Stimulated activated CD4-positive, alpha-beta T cell treated with anti-CD3 and anti-CD28 coated beads, Interleukin-2, amount 100 ng/mL, for 24 hours (primary cell): Measurements from ENCODE around the gene MUC21.
"Not testable (repeated sequence)": the region's sequence is repeated elsewhere in the genome, so short reads cannot be mapped to it uniquely, and the experiment has no call there.

ENCODE experiments used
- DNase-seq, 2 donors: peaks; one replicate each; pipeline ENCODE4 v3.0.0-alpha.2; 2020

The MUC21 gene

DNA sequence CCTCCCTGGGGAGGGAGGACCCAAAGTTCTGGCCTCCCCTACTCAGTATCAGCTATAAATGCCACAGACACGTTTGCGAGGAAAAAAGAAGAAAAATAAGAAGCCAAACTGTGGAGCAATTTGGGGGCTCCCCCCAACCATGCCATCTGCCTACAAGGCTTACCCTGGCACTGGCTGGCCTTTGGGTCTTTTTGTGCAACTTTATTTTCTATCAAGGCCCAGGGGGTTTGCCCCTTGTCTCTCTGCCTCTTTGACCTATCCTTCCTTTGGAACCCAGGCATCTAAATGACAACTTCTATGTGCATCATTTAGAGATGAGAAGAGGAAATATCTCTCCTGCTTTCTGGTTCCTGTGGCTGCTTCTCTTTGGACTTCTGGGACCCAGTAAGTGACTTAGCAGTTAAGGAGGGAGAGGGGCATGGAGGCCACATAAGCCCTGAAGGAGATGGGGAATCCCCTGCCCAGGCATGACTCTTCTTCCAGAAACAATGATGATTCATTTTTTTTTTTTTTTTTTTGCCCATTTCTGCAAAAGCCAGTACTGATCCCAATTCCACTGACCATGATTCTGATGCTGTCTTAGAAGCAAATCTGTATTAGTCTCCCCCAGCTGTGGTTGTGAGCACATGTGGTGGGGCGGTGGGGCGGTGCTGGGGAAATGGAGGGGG is 27.0 kb downstream of the MUC21 start, which contains the start of gene MUC22:
Gene MUC22 (plus strand): TSS at position 82 of the 668 bp plus-strand sequence. CDS start 233 bp downstream, at position 315.
- DNase-seq = peak; percentile 32 to 36

DNA sequence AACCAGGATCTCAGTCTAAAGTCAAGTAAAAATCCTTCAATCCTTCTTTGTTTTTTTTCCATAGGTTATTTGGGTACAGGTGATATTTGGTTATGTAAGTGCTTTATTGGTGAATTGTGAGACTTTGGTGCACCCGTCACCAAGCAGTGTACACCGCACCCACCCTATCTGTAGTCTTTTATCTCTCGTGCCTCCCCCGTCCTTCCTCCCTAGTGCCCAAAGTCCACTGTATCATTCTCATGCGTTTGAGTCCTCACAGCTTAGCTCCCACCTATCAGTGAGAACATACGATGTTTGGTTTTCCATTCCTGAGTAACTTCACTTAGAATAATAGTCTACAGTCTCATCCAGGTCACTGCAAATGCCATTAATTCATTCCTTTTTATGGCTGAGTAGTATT is 27.6 kb downstream of the MUC21 start:
- DNase-seq = no peak

DNA sequence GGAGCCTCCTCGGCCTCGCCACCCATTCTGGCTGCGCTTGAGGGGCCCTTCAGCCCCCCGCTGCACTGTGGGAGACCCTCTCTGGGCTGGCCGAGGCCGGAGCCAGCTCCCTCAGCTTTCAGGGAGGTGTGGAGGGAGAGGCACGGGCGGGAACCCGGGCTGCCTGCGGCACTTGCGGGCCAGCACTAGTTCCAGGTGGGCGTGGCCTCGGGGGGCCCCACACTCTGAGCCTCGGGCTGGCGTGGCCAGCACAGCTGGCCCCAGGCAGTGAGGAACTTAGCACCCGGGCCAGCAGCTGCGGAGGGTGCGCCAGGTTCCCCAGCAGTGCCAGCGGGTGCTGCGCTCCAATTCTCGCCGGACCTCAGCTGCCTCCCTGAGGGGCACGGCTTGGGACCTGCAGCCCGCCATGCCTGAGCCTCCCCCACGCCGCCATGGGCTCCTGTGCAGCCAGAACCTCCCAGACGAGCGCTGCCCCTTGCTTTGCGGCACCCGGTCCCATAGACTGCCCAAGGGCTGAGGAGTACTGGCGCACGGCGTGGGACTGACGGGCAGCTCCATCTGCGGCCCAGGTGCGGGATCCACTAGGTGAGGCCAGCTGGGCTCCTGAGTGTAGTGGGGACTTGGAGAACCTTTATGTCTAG is 33.3 kb downstream of the MUC21 start:
- no peak for DNase-seq

GRCh38 chr6:31017436-31017835 is 33.9 kb downstream of the MUC21 start:
- not testable (repeated sequence) for DNase-seq

GRCh38 chr6:31020057-31020456 is 36.5 kb downstream of the MUC21 start:
- no peak for DNase-seq

GRCh38 chr6:31020631-31021255 is 37.2 kb downstream of the MUC21 start:
- not testable (repeated sequence) for DNase-seq

DNA sequence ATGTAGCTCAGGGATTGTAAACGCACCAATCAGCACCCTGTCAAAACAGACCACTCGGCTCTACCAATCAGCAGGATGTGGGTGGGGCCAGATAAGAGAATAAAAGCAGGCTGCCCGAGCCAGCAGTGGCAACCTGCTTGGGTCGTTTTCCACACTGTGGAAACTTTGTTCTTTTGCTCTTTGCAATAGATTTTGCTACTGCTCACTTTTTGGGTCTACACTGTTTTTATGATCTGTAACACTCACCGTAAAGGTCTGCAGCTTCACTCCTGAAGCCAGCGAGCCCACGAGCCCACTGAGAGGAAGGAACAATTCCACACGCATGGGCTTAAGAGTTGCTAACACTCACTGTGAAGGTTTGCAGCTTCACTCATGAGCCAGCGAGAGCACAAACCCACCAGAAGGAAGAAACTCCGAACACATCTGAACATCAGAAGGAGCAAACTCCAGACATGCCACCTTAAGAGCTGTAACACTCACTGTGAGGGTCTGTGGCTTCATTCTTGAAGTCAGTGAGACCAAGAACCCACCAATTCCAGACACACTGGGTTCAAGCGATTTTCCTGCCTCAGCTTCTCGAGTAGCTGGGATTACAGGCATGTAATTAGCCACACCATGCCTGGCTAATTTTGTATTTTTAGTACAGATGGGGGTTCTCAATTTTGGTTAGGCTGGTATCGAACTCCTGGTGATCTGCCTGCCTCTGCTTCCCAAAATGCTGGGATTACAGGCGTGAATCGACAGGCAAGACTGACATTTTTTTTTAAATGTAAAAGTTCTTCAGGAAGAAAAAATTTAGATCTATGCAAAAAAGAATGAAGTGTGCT is 38.4 kb downstream of the MUC21 start:
- not testable (repeated sequence) for DNase-seq

GRCh38 chr6:31025595-31025994 is 42.1 kb downstream of the MUC21 start:
- DNase-seq = no peak

DNA sequence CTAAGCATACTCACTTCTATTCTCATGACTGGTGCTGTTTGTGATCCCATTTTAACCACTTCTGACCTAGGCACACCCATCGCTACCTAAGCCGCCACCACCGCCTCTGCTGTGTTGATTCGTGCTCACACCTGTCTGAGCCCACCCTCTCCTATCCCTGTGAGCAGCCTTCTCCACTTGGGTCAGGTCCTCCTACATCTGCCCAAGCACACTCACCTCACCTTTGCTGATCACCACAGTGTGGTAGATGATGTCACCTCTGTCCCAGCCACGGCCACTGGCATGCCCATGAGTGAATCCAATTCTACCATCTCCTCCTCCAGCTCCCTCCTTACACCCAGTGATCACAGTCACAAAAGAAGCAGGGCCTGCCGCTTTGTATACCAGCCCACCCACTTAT is 47.6 kb downstream of the MUC21 start:
- DNase-seq = no peak

DNA sequence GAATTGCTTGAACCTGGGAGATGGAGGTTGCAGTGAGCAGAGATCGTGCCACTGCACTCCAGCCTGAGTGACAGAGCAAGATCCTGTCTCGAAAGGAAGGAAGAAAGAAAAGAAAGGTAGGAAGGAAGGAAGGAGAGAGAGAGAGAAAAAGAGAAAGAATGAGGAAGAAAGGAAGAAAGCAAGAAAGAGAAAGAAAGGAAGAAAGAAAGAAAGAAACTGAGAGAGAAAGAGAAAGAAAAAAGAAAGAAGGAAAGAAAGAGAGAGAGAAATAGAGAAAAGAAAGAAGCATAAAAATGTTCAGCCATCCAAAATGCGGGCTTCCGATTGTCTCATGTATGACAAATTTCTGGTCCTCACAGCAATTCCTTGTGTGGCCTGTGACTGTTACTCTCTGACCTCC is 49.6 kb downstream of the MUC21 start:
- DNase-seq = no peak

DNA sequence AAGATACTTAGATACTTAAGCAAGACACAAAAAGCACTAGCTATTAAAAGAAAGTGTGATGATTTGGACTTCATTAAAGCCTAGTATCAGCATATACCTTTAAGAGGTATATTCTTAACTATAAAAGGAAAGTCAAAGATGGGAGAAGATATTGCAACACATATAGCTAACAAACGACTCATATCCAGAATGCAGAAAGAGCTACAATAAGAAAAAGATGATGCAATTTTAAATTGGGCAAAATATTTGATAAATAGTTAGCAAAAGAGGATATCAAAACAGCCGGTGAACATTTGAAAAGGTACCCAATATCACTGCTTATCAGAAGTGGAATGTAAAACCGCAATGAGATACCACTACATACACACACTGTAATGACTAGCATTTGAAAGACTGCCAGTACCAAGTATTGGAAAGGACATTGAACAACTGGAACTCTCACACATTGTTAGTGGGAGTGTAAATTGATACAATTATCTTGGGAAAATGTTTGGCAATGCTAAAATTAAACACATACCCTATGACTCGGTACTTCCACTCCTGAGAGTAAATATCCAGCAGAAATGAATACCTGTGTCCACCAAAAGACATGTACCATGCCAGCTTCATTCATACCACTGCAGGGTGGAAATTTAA is 52.5 kb downstream of the MUC21 start:
- DNase-seq = no peak

DNA sequence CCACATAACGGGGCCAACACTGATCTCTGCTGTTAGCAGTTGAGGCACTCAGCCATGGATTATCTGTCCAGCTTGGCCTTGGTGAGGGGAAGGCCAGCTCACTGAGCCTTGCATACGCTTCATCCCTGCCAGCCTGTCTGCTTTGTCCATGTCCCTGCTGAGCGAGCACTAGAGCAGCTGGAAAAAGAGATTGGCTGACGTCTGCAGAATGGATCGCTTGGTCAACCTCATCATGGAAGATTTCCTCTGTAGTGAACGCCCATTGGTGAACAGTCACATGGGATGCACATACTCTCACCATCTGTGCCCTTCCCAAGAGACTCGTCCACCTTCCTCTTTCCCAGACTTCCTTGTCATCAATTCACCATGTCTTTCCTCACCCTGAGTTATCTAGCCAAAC is 53.7 kb downstream of the MUC21 start:
- DNase-seq = no peak

GRCh38 chr6:31037682-31038081 is 54.2 kb downstream of the MUC21 start:
- no peak for DNase-seq

DNA sequence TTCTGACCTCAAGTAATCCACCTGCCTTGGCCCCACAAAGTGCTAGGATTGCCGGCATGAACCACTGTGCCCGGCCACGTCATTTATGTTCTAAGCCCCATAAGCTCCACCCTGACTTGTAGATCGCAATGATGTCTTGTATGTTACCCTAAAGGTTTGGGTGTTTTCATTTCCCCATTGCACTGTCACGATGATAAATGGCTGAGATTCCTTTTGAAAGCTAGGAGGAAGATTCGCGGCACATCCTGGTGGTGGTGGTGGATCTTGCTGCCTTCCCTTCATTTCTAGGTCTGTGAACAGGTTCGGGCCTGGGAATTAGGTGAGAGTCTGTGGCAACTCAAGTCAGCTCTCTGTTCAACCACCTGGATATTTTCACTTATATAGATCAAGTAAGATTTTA is 55.0 kb downstream of the MUC21 start:
- DNase-seq = no peak
